Limb (tissue), 2 donors: Measurements from ENCODE around the gene YPEL2.
"Not testable (repeated sequence)": the region's sequence is repeated elsewhere in the genome, so short reads cannot be mapped to it uniquely, and the experiment has no call there.

Experiments used
- DNase-seq, 2 donors: peaks; one replicate each; pipeline ENCODE4 v3.0.0-alpha.2; 2016; ENCODE audit errors: extremely low spot score in 2 of 2

YPEL2 gene, protein sequence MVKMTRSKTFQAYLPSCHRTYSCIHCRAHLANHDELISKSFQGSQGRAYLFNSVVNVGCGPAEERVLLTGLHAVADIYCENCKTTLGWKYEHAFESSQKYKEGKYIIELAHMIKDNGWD

GRCh38 chr17:59331129-59331928 lies at the start of gene YPEL2:
YPEL2 (plus strand) TSS chr17:59331655; CDS start chr17:59353410, 21,755 bp downstream.
- DNase-seq: peak; percentile 95 to 97

GRCh38 chr17:59284317-59284716 lies 47.1 kb upstream of the YPEL2 start:
- peak in 1 of 2 donors; percentile 6 for DNase-seq

GRCh38 chr17:59287452-59287851 lies 44.0 kb upstream of the YPEL2 start:
- DNase-seq: no peak

GRCh38 chr17:59287891-59288290 lies 43.6 kb upstream of the YPEL2 start:
- DNase-seq: no peak

GRCh38 chr17:59289981-59290301 lies 41.5 kb upstream of the YPEL2 start:
- no peak for DNase-seq

DNA sequence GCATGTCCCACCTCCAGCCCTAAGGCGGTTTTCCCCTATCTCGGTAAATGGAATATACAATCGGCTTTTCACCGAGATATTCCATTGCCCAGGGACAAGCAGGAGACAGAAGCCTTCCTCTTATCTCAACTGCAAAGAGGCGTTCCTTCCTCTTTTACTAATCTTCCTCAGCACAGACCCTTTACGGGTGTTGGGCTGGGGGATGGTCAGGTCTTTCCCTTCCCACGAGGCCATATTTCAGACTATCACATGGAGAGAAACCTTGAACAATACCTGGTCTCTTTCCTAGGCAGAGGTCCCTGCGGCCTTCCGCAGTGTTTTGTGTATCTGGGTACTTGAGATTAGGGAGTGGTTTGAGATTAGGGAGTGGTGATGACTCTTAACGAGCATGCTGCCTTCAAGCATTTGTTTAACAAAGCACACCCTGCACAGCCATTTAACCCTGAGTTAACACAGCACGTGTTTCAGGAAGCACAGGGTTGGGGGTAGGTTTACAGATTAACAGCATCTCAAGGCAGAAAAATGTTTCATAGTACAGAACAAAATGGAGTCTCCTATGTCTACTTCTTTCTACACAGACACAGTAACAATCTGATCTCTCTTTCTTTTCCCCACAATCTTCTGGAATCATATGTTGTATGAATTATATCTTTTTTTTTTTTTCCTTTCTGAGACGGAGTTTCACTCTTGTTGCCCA lies 41.0 kb upstream of the YPEL2 start:
- not testable (repeated sequence) for DNase-seq

DNA sequence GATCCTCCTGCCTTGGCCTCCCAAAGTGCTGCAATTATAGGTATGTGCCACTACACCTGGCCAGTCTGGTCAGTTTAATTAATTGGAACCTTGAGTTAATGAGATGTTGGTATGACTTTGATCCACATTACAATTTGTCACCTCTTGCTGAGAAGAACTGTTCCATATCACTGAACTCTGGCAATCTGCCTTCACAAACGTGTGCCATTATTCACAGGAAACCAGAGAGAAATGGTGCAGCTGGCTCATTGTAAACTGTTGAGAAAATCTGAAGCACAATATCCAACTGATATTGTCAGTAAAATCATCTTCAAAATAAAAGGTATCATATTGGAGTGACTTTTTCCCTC lies 39.3 kb upstream of the YPEL2 start:
- DNase-seq: no peak

GRCh38 chr17:59296190-59296589 lies 35.3 kb upstream of the YPEL2 start:
- DNase-seq: no peak

- no peak for DNase-seq
These were observed 32.9 kb upstream of the YPEL2 start for GRCh38 chr17:59298521-59298920.

DNA sequence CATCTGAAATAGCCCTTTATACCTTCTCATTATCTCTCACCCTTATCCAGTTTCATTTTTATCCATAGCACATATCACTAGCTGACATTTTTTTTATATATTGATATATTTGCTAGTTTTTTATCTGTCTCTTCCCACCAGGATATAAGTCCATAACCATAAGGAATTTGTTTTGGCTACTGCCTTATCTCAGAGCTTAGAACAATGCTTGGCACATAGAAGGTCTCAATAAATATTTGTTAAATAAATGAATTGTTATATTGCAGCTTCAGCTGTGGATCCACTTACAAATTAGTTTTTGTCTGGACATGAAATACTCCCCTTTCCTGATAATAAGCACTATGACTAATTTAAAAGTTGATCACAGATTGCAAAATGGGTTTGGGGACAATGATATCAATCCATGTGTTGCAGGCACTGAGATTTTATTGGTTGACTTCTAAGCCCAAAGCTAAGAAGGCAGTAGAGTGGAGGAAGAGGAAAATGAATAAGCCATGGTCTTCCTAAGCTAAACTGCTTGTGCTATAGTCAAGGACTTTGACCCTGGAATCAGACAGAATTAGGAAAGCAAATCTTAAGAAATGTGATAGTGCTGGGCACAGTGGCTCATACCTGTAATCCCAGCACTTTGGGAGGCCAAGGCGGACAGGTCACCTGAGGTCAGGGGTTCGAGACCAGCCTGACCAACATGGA lies 31.9 kb upstream of the YPEL2 start:
- no peak for DNase-seq

- no peak for DNase-seq
These were observed 30.5 kb upstream of the YPEL2 start for GRCh38 chr17:59300941-59301340.

DNA sequence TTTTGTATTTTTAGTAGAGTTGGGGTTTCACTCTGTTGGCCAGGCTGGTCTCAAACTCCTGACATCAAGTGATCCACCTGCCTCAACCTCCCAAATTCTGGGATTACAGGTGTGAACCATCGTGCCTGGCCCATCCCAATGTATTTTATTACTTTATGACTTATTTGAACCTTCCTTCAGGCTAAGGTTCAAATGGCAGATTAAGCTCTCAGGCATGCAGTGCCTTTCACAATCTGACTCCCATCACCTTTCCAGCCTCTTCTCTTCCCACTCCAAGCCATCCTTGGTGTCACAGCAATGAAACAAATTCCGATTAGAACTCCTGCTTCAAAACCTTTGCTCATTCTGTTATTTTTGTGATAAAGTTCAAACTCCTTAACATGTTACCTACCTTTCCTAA lies 26.6 kb upstream of the YPEL2 start:
- DNase-seq: no peak

DNA sequence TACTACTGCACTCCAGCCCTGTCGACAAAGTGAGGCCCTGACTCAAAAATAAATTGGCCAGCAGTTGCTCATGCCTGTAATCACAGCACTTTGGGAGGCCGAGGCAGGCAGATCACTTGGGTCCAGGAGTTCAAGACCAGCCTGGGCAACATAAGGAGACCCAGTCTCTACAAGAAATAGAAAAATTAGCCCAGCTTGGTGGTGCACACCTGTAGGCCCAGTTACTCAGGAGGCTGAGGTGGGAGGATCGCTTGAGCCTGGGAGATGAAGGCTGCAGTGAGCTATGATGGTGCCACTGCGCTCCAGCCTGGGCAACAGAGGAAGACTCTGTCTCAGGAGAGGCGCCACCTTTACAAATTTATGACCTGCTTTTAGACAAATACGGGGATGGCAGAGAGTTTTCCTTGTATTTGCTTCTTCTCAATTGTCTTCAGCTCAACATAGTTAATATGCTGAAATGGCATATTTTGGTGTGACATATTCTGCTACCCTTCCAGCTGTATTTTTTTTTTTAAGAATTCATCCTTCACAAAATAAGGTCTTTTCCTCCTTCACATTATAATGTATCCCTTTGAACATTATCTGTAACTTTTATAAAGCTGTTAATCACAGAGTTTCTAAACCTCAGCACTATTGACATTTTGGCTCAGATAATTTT lies 21.1 kb upstream of the YPEL2 start:
- DNase-seq: no peak

- DNase-seq: peak; percentile 44 to 77
These were observed 20.4 kb upstream of the YPEL2 start for GRCh38 chr17:59311051-59311468.

DNA sequence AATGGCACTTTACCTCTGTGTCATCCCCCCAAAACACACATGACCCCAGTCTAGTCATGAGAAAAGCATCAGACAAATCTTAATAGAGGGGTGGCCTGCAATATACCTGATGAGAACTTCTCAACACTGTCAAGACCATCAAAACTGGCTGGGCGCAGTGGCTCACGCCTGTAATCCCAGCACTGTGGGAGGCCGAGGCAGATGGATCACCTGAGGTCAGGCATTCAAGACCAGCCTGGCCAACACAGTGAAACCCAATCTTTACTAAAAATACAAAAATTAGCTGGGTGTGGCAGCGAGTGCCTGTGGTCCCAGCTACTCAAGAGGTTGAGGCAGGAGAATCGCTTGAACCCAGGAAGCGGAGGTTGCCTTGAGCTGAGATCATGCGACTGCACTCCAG lies 19.9 kb upstream of the YPEL2 start:
- DNase-seq: not testable (repeated sequence)

DNA sequence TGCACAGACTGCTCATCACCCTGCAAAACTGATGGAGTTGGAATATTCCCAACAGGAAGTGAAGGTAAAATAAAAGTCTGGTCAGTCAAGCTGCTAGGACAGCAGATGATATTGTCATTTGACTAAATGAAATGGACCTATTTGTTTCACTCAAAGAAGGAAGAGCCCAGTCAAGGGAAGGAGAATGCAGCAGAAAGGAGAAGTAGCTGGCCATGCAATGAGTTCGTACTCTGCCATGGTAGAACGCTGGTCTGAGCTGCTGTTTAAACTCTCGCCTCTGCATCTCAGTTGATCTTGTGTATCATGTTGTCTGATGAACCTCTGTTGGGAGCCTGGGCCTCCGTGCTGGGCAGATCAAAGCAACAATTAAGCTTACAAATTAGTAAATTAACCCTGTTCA lies 15.6 kb upstream of the YPEL2 start:
- no peak for DNase-seq

GRCh38 chr17:59327121-59327980 lies 4.1 kb upstream of the YPEL2 start:
- DNase-seq: no peak

DNA sequence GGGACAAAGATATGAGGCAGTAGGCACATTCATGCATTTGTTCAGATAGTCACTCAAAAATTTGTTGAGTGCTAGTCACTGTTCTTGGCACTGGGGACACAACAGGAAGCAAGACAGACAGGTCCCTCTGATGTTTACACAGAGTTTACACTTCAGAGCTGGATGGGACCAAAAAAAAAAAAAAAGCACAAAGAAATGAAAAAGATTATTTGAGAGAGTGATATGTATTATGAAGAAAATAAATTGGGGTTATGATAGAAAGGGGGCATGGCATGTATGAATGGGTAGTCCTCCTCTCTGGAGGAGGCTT lies 3.5 kb upstream of the YPEL2 start:
- no peak for DNase-seq

DNA sequence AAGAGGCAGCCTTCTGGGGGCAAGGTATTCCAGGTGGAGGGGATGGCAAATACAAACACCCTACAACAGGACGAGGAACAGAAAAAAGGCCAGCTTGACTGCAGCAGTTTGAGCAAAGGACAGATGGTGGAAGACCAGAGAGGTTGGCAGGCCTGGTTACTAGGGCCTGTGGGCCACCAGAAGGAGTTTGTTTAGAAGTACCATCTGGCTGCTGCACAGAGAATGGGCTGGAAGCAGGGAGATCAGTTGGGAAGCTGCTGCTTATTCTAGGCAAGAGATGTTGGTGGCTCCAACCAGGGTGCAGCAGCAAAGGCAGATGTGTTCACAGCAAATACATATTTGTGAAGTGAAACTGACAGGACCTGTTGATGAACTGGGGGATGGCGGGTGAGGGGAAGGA lies 2.9 kb upstream of the YPEL2 start:
- no peak for DNase-seq

GRCh38 chr17:59329176-59330052 lies 2.0 kb upstream of the YPEL2 start:
- DNase-seq: peak; percentile 47 to 65
